GM23248 (cell line): ENCODE measurements around the gene NBEAL1. TPM values are rescaled to one million over a fixed set of nuclear protein-coding genes. Genes with fewer than 3 reads are reported as not detected.

Experiments used
- DNase-seq: peaks from one replicate; pipeline ENCODE4 v3.0.0-alpha.2; 2015
- H2AFZ ChIP-seq: fragments of 200-600 bp; sonication (generic); 2 replicates; pipeline ENCODE4 v1.6.1; 2016; ENCODE audit warnings: antibody characterized with exemption
- H3F3A ChIP-seq: fragments of 200-600 bp; sonication (generic); 2 replicates; pipeline ENCODE4 v1.6.1; 2016; ENCODE audit warnings: mild to moderate bottlenecking, antibody characterized with exemption, mixed run types; ENCODE audit not compliant: insufficient read depth
- H3K27ac ChIP-seq: fragments of 200-600 bp; sonication (generic); 2 replicates; pipeline ENCODE4 v1.5.1; 2016; ENCODE audit warnings: mild to moderate bottlenecking
- H3K27me3 ChIP-seq: fragments of 200-600 bp; sonication (generic); replicated peaks from 2 replicates; pipeline ENCODE4 v1.6.1; 2016; ENCODE audit warnings: mild to moderate bottlenecking; ENCODE audit not compliant: insufficient read depth
- H3K36me3 ChIP-seq: fragments of 200-600 bp; sonication (generic); 2 replicates; pipeline ENCODE4 v1.6.1; 2016; ENCODE audit warnings: low read depth, mild to moderate bottlenecking
- H3K4me1 ChIP-seq: fragments of 200-600 bp; sonication (generic); 2 replicates; pipeline ENCODE4 v1.6.1; 2016; ENCODE audit warnings: mild to moderate bottlenecking; ENCODE audit not compliant: insufficient read depth
- H3K4me2 ChIP-seq: fragments of 200-600 bp; sonication (generic); one replicate; pipeline ENCODE4 v1.6.1; 2016; ENCODE audit warnings: mild to moderate bottlenecking; ENCODE audit not compliant: unreplicated experiment
- H3K4me3 ChIP-seq: fragments of 200-600 bp; sonication (generic); 2 replicates; pipeline ENCODE4 v1.5.1; 2016; ENCODE audit warnings: mild to moderate bottlenecking
- H3K79me2 ChIP-seq: fragments of 200-600 bp; sonication (generic); 2 replicates; pipeline ENCODE4 v1.6.1; 2016; ENCODE audit warnings: mild to moderate bottlenecking; ENCODE audit not compliant: insufficient read depth
- H3K9ac ChIP-seq: fragments of 200-600 bp; sonication (generic); 2 replicates; pipeline ENCODE4 v1.6.1; 2016; ENCODE audit warnings: mild to moderate bottlenecking
- H3K9me2 ChIP-seq: fragments of 200-600 bp; sonication (generic); 2 replicates; pipeline ENCODE4 v1.6.1; 2016; ENCODE audit warnings: mixed run types, mild to moderate bottlenecking, moderate library complexity; ENCODE audit not compliant: insufficient read depth
- H3K9me3 ChIP-seq: fragments of 200-600 bp; sonication (generic); one replicate; pipeline ENCODE4 v1.6.1; 2017; ENCODE audit warnings: low read depth
- H4K20me1 ChIP-seq: fragments of 200-600 bp; sonication (generic); 2 replicates; pipeline ENCODE4 v1.6.0; 2016; ENCODE audit not compliant: insufficient read depth
- EZH2 ChIP-seq: fragments of 200-600 bp; sonication (generic); IDR thresholded peaks from 2 replicates; pipeline ENCODE4 v1.6.1; 2018; ENCODE audit warnings: antibody characterized with exemption, mild to moderate bottlenecking; ENCODE audit not compliant: insufficient read depth, poor library complexity, severe bottlenecking
- EZH2phosphoT487 ChIP-seq: fragments of 200-600 bp; sonication (generic); IDR thresholded peaks from 2 replicates; pipeline ENCODE4 v1.6.1; 2018; ENCODE audit warnings: antibody characterized with exemption, moderate library complexity, mild to moderate bottlenecking, low read depth; ENCODE audit not compliant: insufficient read depth
- WGBS, 2 experiments: methylation state at CpG; one replicate each; pipeline ENCODE4 v1.1.6; 2015 to 2017; ENCODE audit warnings: low lambda C conversion rate in 2 of 2, low coverage in 1 of 2; ENCODE audit errors: missing lambda C conversion rate in 2 of 2; 5-methylcytosine and 5-hydroxymethylcytosine counted together
- in situ Hi-C: fragments of 300-500 bp; cut with MboI; formaldehyde crosslinking; loops from 2 replicates; pipeline ENCODE4 v1.15.0; 2020
- polyA plus RNA-seq: library from polyadenylated mRNA; unstranded; fragments of >200 nt; fragmentation: Nextera tagmentation; extraction: Ambion mirVana; gene quantifications from 2 replicates; pipeline ENCODE4 v1.2.1, GENCODE V29; 2016
- small RNA-seq: library from RNA; depleted of rRNA; stranded (forward); fragments of <200 nt; gene quantifications from one replicate; pipeline ENCODE3, GENCODE V24; 2014; ENCODE audit warnings: low read depth, low replicate concordance
- total RNA-seq: library from RNA; depleted of rRNA; stranded (reverse); fragments of >200 nt; shearing (Covaris generic); gene quantifications from 2 replicates; pipeline ENCODE4 v1.2.3, GENCODE V29; 2014; rRNA removed

NBEAL1 gene
- total and polyA plus RNA-seq, 2 experiments from 2014 or later, result 23.6 to 36.0 TPM

GRCh38 chr2:203261326-203262159, 246.9 kb downstream of the NBEAL1 start:
- Histone ChIP-seq H3K27me3 (no peaks in the 10 kb centered on the region), H3K9me3 (no peaks in the 10 kb centered on the region), H3K79me2 (peaks cover 54% of the 10 kb centered on the region), H3K4me3 (no peak overlapping the region), H3F3A (peaks cover 5% of the 10 kb centered on the region; the same call in 1 of the 2 replicates), H3K9ac (no peak overlapping the region), H3K4me2 (no peak overlapping the region), H3K27ac (no peak overlapping the region), H3K36me3 (peaks cover 42% of the 10 kb centered on the region), H3K4me1 (no peaks in the 10 kb centered on the region), H2AFZ (no peak overlapping the region), H3K9me2 (no peaks in the 10 kb centered on the region), H4K20me1 (no peaks in the 10 kb centered on the region)
- TF ChIP-seq EZH2 (no peak), EZH2phosphoT487 (no peak)
- WGBS, 2 experiments, result 97 to 100% methylated on average over 3 of the region's 3 CpGs
- in situ Hi-C loops, result no loop called here
- no peak for DNase-seq

Small RNA genes within 50 kb of the gene (small RNA-seq; reads per million reads assigned to genes)
- gene AC010900.2, result not detected
- gene RF00408, result not detected
- gene RN7SL670P, result not detected

Other genes starting within 250 kb of the NBEAL1 start
- gene ICA1L, start 143.1 kb upstream of the NBEAL1 start, total RNA-seq, result 5.4 and 8.1 TPM in 2 replicates
- gene ICA1L, start 143.1 kb upstream of the NBEAL1 start, polyA plus RNA-seq, result 3.4 and 3.8 TPM in 2 replicates
- gene WDR12, start 103.2 kb upstream of the NBEAL1 start, total RNA-seq, result 16.2 and 45.8 TPM in 2 replicates
- gene WDR12, start 103.2 kb upstream of the NBEAL1 start, polyA plus RNA-seq, result 60.3 and 66.1 TPM in 2 replicates
- gene CARF, start 102.6 kb upstream of the NBEAL1 start, total RNA-seq, result 8.1 and 9.5 TPM in 2 replicates
- 4.3 and 4.8 TPM in 2 replicates for gene CARF, start 102.6 kb upstream of the NBEAL1 start, polyA plus RNA-seq
- 51.1 and 51.2 TPM in 2 replicates for gene CYP20A1, start 224.1 kb downstream of the NBEAL1 start, total RNA-seq
- 54.7 and 55.0 TPM in 2 replicates for gene CYP20A1, start 224.1 kb downstream of the NBEAL1 start, polyA plus RNA-seq